Prostate gland (tissue), 2 donors: ENCODE measurements around the gene ODF4.

Experiments
- CTCF ChIP-seq, 4 experiments: fragments of 200-600 bp in 2 of 4; fragments of 450-650 bp in 2 of 4; sonication (generic) in 2 of 4; IDR thresholded peaks; 1 replicate in 3 of 4; 2 replicates in 1 of 4; pipeline ENCODE4 v1.5.1; 2016 to 2019; ENCODE audit warnings: antibody characterized with exemption in 4 of 4, mild to moderate bottlenecking in 2 of 4, moderate library complexity in 2 of 4
- POLR2A ChIP-seq: fragments of 450-650 bp; IDR thresholded peaks from one replicate; pipeline ENCODE4 v1.6.1; 2016; ENCODE audit warnings: antibody characterized with exemption, mild to moderate bottlenecking
- POLR2AphosphoS5 ChIP-seq: sonication (generic); formaldehyde crosslinking; IDR thresholded peaks from one replicate; pipeline ENCODE4 v1.6.1; 2017; ENCODE audit warnings: antibody characterized with exemption

- TF ChIP-seq CTCF (IDR thresholded peaks at IDR 0.05) (no peak), POLR2AphosphoS5 (no peak), POLR2A (no peak)
Observed at GRCh38 chr17:8320990-8321389, 18.6 kb upstream of the ODF4 start.
